CD4-positive, alpha-beta T cell (primary cell): ENCODE data around the gene TCF3. TPM values are rescaled to one million over a fixed set of nuclear protein-coding genes. Genes with fewer than 3 reads are reported as not detected.

Experiments used
- ATAC-seq: fragments of 200-7000 bp; cut with Tn5 transposase; one replicate; pipeline ENCODE4 v1.10.0; 2022; ENCODE audit warnings: mild to moderate bottlenecking; ENCODE audit not compliant: poor library complexity
- CTCF ChIA-PET: fragments of 350-600 bp; sonication (Branson Sonifier 250); formaldehyde crosslinking; loops from one replicate; lab custom pipeline; 2021; ENCODE audit warnings: antibody characterized with exemption, inconsistent platforms; lab: Charles Lee
- POLR2A ChIA-PET: fragments of 350-600 bp; sonication (Branson Sonifier 250); formaldehyde crosslinking; loops from one replicate; lab custom pipeline; 2021; ENCODE audit warnings: antibody characterized with exemption, inconsistent platforms; lab: Charles Lee
- DNase-seq, 14 experiments: peaks; one replicate each; pipeline ENCODE4 v3.0.0-alpha.2; 2013 to 2020; ENCODE audit warnings: mixed read lengths in 2 of 14
- H3K27ac ChIP-seq, 2 donors: one replicate each; pipeline versions ENCODE4 v1.5.1 to v1.7.0; 2013; ENCODE audit warnings: low read length in 2 of 2, low read depth in 1 of 2, mild to moderate bottlenecking in 1 of 2
- H3K27me3 ChIP-seq, 2 experiments: 1 replicate in 1 of 2; 2 replicates in 1 of 2; pipeline versions ENCODE4 v1.6.1 to v1.7.0; 2013; ENCODE audit warnings: low read length in 2 of 2, control low read depth in 1 of 2, mild to moderate bottlenecking in 1 of 2, moderate library complexity in 1 of 2; ENCODE audit not compliant: insufficient read depth in 2 of 2, control insufficient read depth in 1 of 2
- H3K36me3 ChIP-seq: one replicate; pipeline ENCODE4 v1.6.1; 2013; ENCODE audit warnings: low read length, control low read depth; ENCODE audit not compliant: insufficient read depth
- H3K4me1 ChIP-seq: one replicate; pipeline ENCODE4 v1.6.1; 2013; ENCODE audit warnings: low read length, control low read depth; ENCODE audit not compliant: insufficient read depth
- H3K4me3 ChIP-seq: one replicate; pipeline ENCODE4 v1.5.1; 2013; ENCODE audit warnings: mild to moderate bottlenecking, low read length, moderate library complexity
- H3K9me3 ChIP-seq, 2 experiments: 1 replicate in 1 of 2; 2 replicates in 1 of 2; pipeline versions ENCODE4 v1.6.1 to v1.7.0; 2013; ENCODE audit warnings: low read length in 2 of 2, mild to moderate bottlenecking in 2 of 2, control low read depth in 1 of 2, moderate library complexity in 1 of 2; ENCODE audit not compliant: control insufficient read depth in 1 of 2, insufficient read depth in 1 of 2
- H3K27ac Mint-ChIP-seq: one replicate; pipeline ENCODE4 v1.8.0; 2020; ENCODE audit warnings: mixed read lengths
- H3K27me3 Mint-ChIP-seq: one replicate; pipeline ENCODE4 v1.8.0; 2021; ENCODE audit warnings: mixed read lengths
- H3K36me3 Mint-ChIP-seq: one replicate; pipeline ENCODE4 v1.8.0; 2021; ENCODE audit warnings: low read depth, mixed read lengths
- H3K4me1 Mint-ChIP-seq: one replicate; pipeline ENCODE4 v1.8.0; 2021; ENCODE audit warnings: low read depth, mixed read lengths
- H3K4me3 Mint-ChIP-seq: one replicate; pipeline ENCODE4 v1.8.0; 2020; ENCODE audit warnings: mild to moderate bottlenecking, mixed read lengths
- H3K9me3 Mint-ChIP-seq: one replicate; pipeline ENCODE4 v1.8.0; 2020; ENCODE audit warnings: mixed read lengths
- intact Hi-C, 2 experiments: fragments of 100-400 bp; cut with DNase I in 1 of 2; cut with micrococcal nuclease in 1 of 2; formaldehyde crosslinking; loops; one replicate each; pipeline versions ENCODE4 v1.15.1 to v1.9.0; 2023 to 2025; cut with DNase I, micrococcal nuclease
- total RNA-seq, 174 experiments: library from RNA in 2 of 174; stranded (reverse) in 2 of 174; gene quantifications; one replicate each; pipeline ENCODE4 v1.2.3 and lab custom pipeline; 2021 to 2026
- TF ChIP-seq, protein P1 (sequence below): fragments of 200-600 bp; IDR thresholded peaks from one replicate; pipeline ENCODE4 v1.8.0; 2022; ENCODE audit warnings: antibody characterized with exemption, mild to moderate bottlenecking

TCF3 gene
- total RNA-seq, 2 experiments from 2014 or later = 51.2 to 52.2 TPM

DNA sequence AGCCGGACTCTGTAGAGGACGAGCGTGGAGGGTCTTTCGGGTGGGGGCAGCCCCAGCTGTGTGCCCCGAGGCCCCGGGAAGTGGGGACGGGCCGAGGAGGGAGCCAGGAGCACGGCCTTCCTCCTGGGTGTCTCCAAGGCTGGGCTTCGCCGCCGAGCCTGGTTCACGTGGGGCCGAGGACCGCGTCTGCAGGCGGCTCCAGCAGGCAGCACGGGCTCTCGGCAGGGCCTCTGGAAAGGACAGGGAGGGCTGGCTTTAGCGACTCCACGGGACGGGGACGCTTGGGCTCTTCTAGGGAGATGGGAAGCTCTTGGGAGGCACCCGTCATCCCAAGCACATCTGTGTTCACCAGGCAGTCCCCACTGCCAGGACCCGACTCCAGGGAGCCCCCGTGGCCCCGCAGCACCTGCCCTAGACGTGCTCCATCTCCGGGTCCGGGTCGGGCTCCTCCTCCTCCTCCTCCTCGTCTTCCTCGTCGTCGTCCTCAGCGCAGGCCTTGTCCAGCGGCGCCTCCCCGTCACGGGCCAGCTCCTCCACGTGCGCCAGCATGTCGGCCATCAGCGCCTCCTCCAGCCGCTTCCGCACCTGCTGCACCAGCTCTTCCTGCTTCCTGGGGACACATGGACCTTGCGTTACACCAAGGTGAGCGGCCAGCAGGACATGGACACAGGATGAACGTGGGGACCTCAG, 74.3 kb downstream of the TCF3 start:
- Mint-ChIP-seq H3K4me3 (no peak overlapping the region), H3K27ac (no peak overlapping the region), H3K27me3 (no peaks in the 10 kb centered on the region), H3K4me1 (no peaks in the 10 kb centered on the region), H3K9me3 (no peaks in the 10 kb centered on the region), H3K36me3 (peaks cover 38% of the 10 kb centered on the region)
- no peak overlapping the region for H3K27ac ChIP-seq
- peaks cover 49% of the 10 kb centered on the region for H3K36me3 ChIP-seq
- H3K4me3 ChIP-seq = no peak overlapping the region
- no peak for ATAC-seq
- intact Hi-C loops = no loop called here
- ChIA-PET POLR2A (no interaction called here), CTCF (no interaction called here)
- DNase-seq = no peak
- H3K4me1 ChIP-seq = no peaks in the 10 kb centered on the region
- H3K27me3 ChIP-seq = no peaks in the 10 kb centered on the region
- TF ChIP-seq, protein P1, sequence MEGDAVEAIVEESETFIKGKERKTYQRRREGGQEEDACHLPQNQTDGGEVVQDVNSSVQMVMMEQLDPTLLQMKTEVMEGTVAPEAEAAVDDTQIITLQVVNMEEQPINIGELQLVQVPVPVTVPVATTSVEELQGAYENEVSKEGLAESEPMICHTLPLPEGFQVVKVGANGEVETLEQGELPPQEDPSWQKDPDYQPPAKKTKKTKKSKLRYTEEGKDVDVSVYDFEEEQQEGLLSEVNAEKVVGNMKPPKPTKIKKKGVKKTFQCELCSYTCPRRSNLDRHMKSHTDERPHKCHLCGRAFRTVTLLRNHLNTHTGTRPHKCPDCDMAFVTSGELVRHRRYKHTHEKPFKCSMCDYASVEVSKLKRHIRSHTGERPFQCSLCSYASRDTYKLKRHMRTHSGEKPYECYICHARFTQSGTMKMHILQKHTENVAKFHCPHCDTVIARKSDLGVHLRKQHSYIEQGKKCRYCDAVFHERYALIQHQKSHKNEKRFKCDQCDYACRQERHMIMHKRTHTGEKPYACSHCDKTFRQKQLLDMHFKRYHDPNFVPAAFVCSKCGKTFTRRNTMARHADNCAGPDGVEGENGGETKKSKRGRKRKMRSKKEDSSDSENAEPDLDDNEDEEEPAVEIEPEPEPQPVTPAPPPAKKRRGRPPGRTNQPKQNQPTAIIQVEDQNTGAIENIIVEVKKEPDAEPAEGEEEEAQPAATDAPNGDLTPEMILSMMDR = no peak
- no peaks in the 10 kb centered on the region for H3K9me3 ChIP-seq

- TF ChIP-seq, protein P1 = no peak
- POLR2A ChIA-PET = interaction anchor here (0.6 kb wide), 1 partner anchor 11 kb away, joined by 3 read pairs; no protein-coding TSS in a partner anchor
- intact Hi-C loops = no loop called here
These were observed 75.1 kb downstream of the TCF3 start for GRCh38 chr19:1577090-1577928.

GRCh38 chr19:1576242-1577089, 75.9 kb downstream of the TCF3 start:
- DNase-seq = no peak
- TF ChIP-seq, protein P1 = no peak
- Mint-ChIP-seq H3K27ac (no peak overlapping the region), H3K9me3 (no peaks in the 10 kb centered on the region), H3K27me3 (no peaks in the 10 kb centered on the region), H3K4me1 (no peaks in the 10 kb centered on the region), H3K36me3 (peaks cover 28% of the 10 kb centered on the region), H3K4me3 (no peak overlapping the region)
- POLR2A ChIA-PET = no interaction called here
- CTCF ChIA-PET = no interaction called here
- no peak overlapping the region for H3K27ac ChIP-seq
- peaks cover 36% of the 10 kb centered on the region for H3K36me3 ChIP-seq
- ATAC-seq = no peak
- intact Hi-C loops = no loop called here
- H3K9me3 ChIP-seq = no peaks in the 10 kb centered on the region
- H3K4me1 ChIP-seq = no peaks in the 10 kb centered on the region
- no peak overlapping the region for H3K4me3 ChIP-seq
- H3K27me3 ChIP-seq = no peaks in the 10 kb centered on the region

More at GRCh38 chr19:1577090-1577928, 75.1 kb downstream of the TCF3 start:
- no peak overlapping the region for H3K4me3 Mint-ChIP-seq
- H3K4me1 Mint-ChIP-seq = no peaks in the 10 kb centered on the region
- DNase-seq = no peak
- CTCF ChIA-PET = no interaction called here
- no peaks in the 10 kb centered on the region for H3K9me3 ChIP-seq
- H3K27me3 Mint-ChIP-seq = no peaks in the 10 kb centered on the region
- no peak for ATAC-seq
- H3K4me3 ChIP-seq = no peak overlapping the region
- H3K36me3 Mint-ChIP-seq = peaks cover 33% of the 10 kb centered on the region
- H3K9me3 Mint-ChIP-seq = no peaks in the 10 kb centered on the region
- peaks cover 44% of the 10 kb centered on the region for H3K36me3 ChIP-seq
- H3K4me1 ChIP-seq = no peaks in the 10 kb centered on the region
- H3K27ac ChIP-seq = no peak overlapping the region
- no peak overlapping the region for H3K27ac Mint-ChIP-seq
- no peaks in the 10 kb centered on the region for H3K27me3 ChIP-seq
